Esophagus squamous epithelium (tissue), 4 donors: ENCODE data around the gene PIN4.
"Not testable (repeated sequence)": the region's sequence is repeated elsewhere in the genome, so short reads cannot be mapped to it uniquely, and the experiment has no call there.

Experiments used
- POLR2A ChIP-seq, 4 donors: fragments of 450-650 bp; IDR thresholded peaks; one replicate each; pipeline ENCODE4 v1.6.1; 2017; ENCODE audit warnings: antibody characterized with exemption in 4 of 4, mild to moderate bottlenecking in 4 of 4, moderate library complexity in 3 of 4
- TF ChIP-seq, protein P1 (sequence below), 6 experiments: fragments of 450-650 bp in 4 of 6; fragments of 200-600 bp in 2 of 6; sonication (generic) in 2 of 6; IDR thresholded peaks; one replicate each; pipeline ENCODE4 v1.5.1; 2016 to 2019; ENCODE audit warnings: antibody characterized with exemption in 6 of 6, mild to moderate bottlenecking in 4 of 6, moderate library complexity in 4 of 6

DNA sequence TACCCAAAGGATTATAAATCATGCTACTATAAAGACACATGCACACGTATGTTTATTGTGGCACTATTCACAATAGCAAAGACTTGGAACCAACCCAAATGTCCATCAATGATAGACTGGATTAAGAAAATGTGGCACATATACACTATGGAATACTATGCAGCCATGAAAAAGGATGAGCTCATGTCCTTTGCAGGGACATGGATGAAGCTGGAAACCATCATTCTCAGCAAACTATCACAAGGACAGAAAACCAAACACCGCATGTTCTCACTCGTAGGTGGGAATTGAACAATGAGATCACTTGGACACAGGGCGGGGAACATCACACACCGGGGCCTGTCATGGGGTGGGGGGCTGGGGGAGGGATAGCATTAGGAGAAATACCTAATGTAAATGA, 5.3 kb upstream of the PIN4 start:
- TF ChIP-seq, protein P1, sequence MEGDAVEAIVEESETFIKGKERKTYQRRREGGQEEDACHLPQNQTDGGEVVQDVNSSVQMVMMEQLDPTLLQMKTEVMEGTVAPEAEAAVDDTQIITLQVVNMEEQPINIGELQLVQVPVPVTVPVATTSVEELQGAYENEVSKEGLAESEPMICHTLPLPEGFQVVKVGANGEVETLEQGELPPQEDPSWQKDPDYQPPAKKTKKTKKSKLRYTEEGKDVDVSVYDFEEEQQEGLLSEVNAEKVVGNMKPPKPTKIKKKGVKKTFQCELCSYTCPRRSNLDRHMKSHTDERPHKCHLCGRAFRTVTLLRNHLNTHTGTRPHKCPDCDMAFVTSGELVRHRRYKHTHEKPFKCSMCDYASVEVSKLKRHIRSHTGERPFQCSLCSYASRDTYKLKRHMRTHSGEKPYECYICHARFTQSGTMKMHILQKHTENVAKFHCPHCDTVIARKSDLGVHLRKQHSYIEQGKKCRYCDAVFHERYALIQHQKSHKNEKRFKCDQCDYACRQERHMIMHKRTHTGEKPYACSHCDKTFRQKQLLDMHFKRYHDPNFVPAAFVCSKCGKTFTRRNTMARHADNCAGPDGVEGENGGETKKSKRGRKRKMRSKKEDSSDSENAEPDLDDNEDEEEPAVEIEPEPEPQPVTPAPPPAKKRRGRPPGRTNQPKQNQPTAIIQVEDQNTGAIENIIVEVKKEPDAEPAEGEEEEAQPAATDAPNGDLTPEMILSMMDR (IDR thresholded peaks at IDR 0.05): not testable (repeated sequence)
- TF ChIP-seq POLR2A (IDR thresholded peaks at IDR 0.05): not testable (repeated sequence)
